Measurements from ENCODE around the gene EPHX1. TPM values are rescaled to one million over a fixed set of nuclear protein-coding genes. Genes with fewer than 3 reads are reported as not detected.
A peak's percentile ranks its signal among the peaks of the same experiment; 100 is the strongest.

Gene EPHX1
- total and polyA plus RNA-seq, 9 donors: 213 to 566 (median 302) TPM

GRCh38 chr1:225880222-225880588 is 70.3 kb downstream of the EPHX1 start:
- TF ChIP-seq CTCF (IDR thresholded peaks at IDR 0.05): no peak
- no peak for TF ChIP-seq EP300 (IDR thresholded peaks at IDR 0.05)
- TF ChIP-seq POLR2A (IDR thresholded peaks at IDR 0.05): no peak
- WGBS, 3 donors: 89 to 95% (median 91%) methylated on average over 2 of the region's 2 CpGs
- no peak overlapping the region for H3K4me3 ChIP-seq
- DNase-seq: no peak
- H3K27me3 ChIP-seq: no peaks in the 10 kb centered on the region
- peaks cover 15% of the 10 kb centered on the region for H3K4me1 ChIP-seq (ENCODE audit: insufficient read depth)
- no peaks in the 10 kb centered on the region for H3K36me3 ChIP-seq
- intact Hi-C loops (cut with DNase I): loop anchor here in 1 of 4 donors (10.0 kb wide), 1 partner anchor 105 kb away; the partner anchor contains the start of gene SRP9
- H3K27ac ChIP-seq: no peak overlapping the region
- H3K9me3 ChIP-seq: no peaks in the 10 kb centered on the region

DNA sequence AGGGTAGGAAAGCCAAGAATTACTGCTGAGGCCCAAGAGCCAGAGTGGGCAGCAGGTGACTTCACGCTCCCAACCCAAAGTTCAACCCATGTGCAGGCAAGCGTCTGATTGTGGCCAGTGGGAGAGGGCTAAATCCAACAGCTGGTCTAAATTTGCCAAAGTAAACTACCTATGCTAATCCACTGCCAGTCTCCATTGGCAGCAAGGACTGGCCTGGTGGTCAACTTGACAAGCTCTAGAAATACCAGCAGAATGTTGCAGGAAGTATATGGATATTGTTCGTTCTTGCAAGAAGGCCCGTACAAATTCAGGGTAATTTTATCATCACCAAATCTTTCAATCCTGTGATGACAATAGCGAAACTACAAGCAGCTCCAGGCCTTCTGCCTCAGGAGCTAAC is 70.7 kb downstream of the EPHX1 start:
- intact Hi-C loops (cut with DNase I): loop anchor here in 1 of 4 donors (10.0 kb wide), 1 partner anchor 106 kb away; the partner anchor contains the start of gene SRP9
- Histone ChIP-seq H3K27ac (no peak overlapping the region), H3K4me3 (peak overlapping the region; percentile 95), H3K4me1 (ENCODE audit: insufficient read depth) (peaks cover 15% of the 10 kb centered on the region), H3K27me3 (no peaks in the 10 kb centered on the region), H3K9me3 (no peaks in the 10 kb centered on the region), H3K36me3 (no peaks in the 10 kb centered on the region)
- 65 to 81% (median 74%) methylated on average over 5 of the region's 5 CpGs for WGBS, 3 donors
- TF ChIP-seq CTCF (IDR thresholded peaks at IDR 0.05) (no peak), POLR2A (IDR thresholded peaks at IDR 0.05) (no peak), EP300 (IDR thresholded peaks at IDR 0.05) (no peak)
- DNase-seq: no peak

- Histone ChIP-seq H3K4me1 (ENCODE audit: insufficient read depth) (peaks cover 15% of the 10 kb centered on the region), H3K4me3 (peak overlapping the region; percentile 95), H3K36me3 (no peaks in the 10 kb centered on the region), H3K9me3 (no peaks in the 10 kb centered on the region), H3K27me3 (no peaks in the 10 kb centered on the region), H3K27ac (peak overlapping the region; percentile 56 to 85)
- WGBS, 3 donors: 9 to 10% (median 10%) methylated on average over 24 to 25 of the region's 25 CpGs
- no peak for TF ChIP-seq POLR2A (IDR thresholded peaks at IDR 0.05)
- TF ChIP-seq EP300 (IDR thresholded peaks at IDR 0.05): no peak
- TF ChIP-seq CTCF (IDR thresholded peaks at IDR 0.05): no peak
- peak; percentile 54 to 74 (median 69) for DNase-seq
- intact Hi-C loops (cut with DNase I): loop anchor here in 1 of 4 donors (10.0 kb wide), 1 partner anchor 107 kb away; the partner anchor contains the start of gene SRP9
Observed at GRCh38 chr1:225881081-225881958, 71.4 kb downstream of the EPHX1 start.

DNA sequence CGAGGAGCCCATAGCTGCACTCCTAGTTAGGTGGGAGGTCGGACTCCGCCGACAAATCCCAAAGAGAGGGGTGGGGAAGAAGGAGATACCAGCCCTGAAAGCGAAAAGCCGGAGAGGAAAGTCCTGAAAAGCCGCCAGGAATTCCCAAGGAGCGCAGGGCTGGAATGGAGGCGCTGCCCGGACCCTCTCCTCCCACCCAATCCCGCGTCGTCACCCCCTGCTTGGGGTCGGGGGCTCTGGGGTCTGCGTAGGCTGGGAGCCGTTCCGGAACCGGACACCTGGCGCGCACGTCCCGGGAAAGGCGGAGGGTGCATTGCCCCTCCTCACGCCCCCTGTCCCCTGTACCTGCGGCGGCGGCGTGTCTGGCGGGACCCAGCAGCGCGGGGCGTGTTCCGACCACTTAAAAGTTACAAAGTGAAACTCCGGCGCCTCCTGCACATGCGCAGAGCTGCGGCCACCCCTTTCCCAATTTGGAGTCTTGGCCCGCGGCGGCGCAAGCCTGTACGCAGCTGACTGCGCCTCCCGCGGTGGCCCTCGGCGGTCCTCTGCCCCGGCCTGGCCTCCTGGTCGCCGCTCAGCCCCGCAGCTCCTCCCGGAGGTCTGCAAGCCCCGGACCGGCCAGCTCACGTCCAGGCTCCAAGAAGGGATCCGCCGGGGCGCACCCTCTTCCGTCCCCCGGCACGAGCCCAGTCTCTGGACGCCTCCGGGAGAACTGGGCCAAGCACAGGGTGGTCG is 72.2 kb downstream of the EPHX1 start, which contains the start of gene TMEM63A:
Gene TMEM63A (minus strand): TSS at position 422 of the 735 bp plus-strand sequence. CDS start 4,800 bp downstream, outside the sequence.
- intact Hi-C loops (cut with DNase I): loop anchor here in 1 of 4 donors (10.0 kb wide), 1 partner anchor 107 kb away; the partner anchor contains the start of gene SRP9
- Histone ChIP-seq H3K4me1 (ENCODE audit: insufficient read depth) (peaks cover 15% of the 10 kb centered on the region), H3K27ac (peak within 1 kb of the TSS; percentile 71 to 85), H3K36me3 (no peaks in the 10 kb centered on the region), H3K9me3 (no peaks in the 10 kb centered on the region), H3K27me3 (no peaks in the 10 kb centered on the region), H3K4me3 (peak within 1 kb of the TSS; percentile 95)
- peak; percentile 20 to 58 (median 58) for TF ChIP-seq CTCF (IDR thresholded peaks at IDR 0.05)
- TF ChIP-seq EP300 (IDR thresholded peaks at IDR 0.05): no peak
- TF ChIP-seq POLR2A (IDR thresholded peaks at IDR 0.05): peak; percentile 41
- peak; percentile 93 to 96 (median 94) for DNase-seq
- 0 to 1% (median 0%) methylated on average over 50 to 64 of the region's 64 CpGs for WGBS, 3 donors

All from ovary (tissue), 9 donors.